HG02938 (cell line): ENCODE data around the gene COL21A1.

ENCODE experiments used
- ATAC-seq: cut with Tn5 transposase; IDR thresholded peaks from one replicate; pipeline ENCODE4 v1.9.1; 2021; ENCODE audit warnings: mild to moderate bottlenecking, moderate library complexity; ENCODE audit not compliant: unreplicated experiment

COL21A1 gene

GRCh38 chr6:56140090-56140489 is 107.3 kb downstream of the COL21A1 start:
- ATAC-seq = no peak

- no peak for ATAC-seq
Observed at GRCh38 chr6:56115715-56116114, 131.7 kb downstream of the COL21A1 start.

DNA sequence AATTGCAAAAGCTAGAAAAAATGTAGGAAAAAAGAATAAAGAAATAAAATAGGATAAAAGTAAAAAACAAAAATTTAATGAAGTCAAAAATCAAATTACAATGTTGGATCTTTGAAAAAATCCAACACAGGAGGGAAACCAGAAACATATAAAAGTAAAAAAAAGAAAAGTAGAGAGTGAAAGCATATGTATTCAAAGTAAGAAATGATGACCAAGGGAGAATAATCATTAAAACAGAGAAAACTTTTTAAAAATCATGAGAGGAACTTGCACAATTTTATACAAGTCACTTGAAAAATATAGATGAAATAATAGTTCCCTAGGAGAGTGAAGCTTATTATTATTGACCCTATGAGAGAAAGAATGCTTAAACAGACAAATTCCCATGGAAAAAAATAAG is 138.2 kb downstream of the COL21A1 start:
- no peak for ATAC-seq

GRCh38 chr6:56106231-56106630 is 141.1 kb downstream of the COL21A1 start:
- ATAC-seq = no peak

- ATAC-seq = no peak
Observed at GRCh38 chr6:56104591-56104990, 142.8 kb downstream of the COL21A1 start.

DNA sequence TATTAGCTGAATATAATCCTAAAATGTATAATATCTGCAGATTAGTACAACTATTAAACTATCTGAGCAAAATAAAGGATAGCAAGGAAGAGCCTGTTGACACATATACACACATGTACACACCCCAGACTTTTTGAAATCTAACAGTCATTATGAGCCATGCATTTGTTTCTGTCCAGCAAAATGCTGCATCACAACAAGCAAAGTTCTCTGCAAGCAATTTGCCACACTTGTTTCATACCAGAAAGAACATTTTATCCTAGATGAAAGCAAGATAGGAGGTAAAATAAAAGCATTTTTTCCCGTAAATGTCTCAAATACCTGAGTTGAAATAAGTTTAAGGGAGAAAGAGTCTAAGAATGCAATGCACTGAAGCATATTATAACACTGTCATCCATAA is 145.2 kb downstream of the COL21A1 start:
- ATAC-seq = no peak

GRCh38 chr6:56101141-56101553 is 146.2 kb downstream of the COL21A1 start:
- no peak for ATAC-seq

- ATAC-seq = no peak
Observed at GRCh38 chr6:56096946-56097621, 150.3 kb downstream of the COL21A1 start.

DNA sequence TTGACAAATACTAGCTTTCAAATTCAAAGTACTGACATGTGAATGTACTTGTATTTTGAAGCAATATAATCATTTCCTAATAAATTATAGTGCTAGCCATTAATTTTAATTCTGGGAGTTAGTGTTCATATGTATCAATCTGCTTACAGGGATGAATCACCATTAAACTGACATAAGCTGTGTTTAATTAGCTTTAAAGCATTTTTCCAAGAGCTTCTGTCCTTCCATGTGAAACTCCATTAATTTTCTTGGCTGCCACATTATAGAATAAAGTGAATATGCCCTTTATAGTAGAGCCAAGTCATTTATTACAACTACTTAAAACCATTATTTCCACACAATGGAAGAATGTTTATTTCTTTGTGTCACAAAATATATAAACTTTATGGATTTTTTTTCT is 150.8 kb downstream of the COL21A1 start:
- no peak for ATAC-seq

DNA sequence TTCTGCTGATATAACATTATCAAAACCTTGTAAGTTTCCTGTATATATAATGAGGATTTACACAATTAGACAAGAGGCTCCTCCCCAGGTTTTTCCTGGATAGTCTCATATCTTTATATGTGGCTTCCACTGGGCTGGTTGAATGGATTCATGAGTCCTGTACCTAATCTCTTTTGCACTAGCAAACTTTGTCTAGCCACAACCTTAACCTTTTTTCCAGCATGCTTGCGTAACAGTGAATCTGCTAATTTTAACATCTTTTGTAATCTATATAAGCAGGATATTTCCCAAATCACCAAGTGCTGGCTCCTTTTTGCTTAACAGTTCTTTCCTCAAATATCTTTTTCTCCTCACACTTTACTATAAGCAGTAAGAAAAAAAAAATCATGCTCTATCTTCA is 153.6 kb downstream of the COL21A1 start:
- ATAC-seq = no peak

DNA sequence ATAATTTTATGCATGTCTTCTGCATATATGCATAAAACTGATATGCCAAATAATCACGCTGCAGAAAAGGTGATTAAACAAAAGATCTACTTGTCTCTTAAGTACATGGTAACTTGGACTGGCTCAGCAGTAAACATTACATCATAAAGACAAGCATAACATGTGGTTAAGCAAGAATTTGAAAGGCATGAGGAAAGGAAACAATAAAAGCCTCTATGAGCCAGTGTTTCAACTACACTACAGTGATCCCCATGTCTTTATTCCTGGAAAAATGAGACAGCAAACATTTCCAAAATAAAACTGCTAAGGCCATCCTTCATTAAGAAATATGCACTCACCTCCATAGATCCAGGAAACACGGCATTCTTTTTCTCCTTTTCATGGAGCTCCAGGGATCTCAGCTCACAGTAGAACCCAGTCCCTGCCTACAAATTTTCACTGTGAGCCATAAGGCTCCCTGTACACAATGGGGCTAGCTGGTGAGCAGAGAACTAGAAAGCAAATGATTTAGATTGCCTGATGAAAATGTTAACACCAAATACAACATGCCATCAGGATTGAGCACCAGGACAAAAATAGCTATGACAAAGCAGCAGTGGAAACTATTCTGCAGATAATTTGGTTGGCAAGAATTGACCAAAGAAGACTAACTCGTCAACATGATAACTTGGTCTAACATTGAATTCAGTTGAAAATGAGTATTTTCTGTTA is 156.1 kb downstream of the COL21A1 start:
- ATAC-seq = no peak

- no peak for ATAC-seq
Observed at GRCh38 chr6:56088641-56089040, 158.7 kb downstream of the COL21A1 start.

DNA sequence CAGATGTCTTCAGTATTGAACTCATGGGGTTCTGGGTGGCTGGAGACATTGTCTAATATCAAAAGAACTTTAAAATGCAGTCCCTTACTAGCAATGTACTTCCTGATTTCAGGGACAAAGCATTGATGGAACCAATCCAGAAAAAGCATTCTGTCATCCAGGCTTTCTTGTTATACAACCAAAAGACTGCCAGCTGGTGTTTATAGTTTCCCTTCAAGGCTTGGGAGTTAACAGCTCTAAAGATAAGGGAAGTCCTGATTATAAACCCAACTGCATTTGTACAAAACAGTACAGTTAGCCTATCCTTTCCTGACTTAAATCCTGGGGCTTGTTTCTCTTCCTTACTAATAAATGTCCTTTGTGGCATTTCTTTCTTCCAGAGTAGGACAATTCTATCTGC is 160.0 kb downstream of the COL21A1 start:
- no peak for ATAC-seq

DNA sequence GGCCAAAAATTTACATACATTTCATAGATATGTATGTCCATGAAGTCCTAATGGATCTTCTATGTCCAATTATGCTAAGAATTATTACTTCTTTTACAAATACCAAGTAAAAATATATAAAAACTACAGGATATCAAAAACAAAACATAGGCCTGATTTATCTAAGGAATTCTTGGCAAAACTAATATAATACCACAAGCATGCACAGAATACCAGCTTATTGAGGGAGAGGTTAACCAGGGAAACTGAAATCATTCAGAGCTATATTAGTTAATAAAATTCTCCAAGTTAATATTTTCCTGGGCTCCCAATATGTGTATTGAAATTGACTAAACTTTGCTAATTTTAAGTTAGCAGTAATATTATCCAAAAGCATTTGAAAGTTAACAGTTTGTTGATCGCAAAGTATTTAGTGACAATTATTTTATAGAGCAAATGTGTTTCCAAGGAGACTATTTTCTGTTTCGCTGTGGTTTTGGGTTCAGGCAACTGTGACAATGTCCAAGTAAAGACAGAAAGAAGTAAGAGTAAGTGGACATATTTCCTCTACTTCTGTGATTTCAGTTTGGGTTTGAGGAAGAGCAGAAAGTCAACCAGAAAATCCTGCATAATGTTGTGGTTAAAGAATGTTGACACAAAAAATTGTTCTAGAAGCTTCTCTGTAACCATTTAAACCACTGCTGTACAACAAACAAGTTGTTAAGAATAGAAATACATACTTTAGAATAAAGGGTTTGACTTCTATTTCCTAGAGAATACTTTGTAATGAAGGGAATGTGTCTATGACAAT is 167.4 kb downstream of the COL21A1 start:
- no peak for ATAC-seq

GRCh38 chr6:56076033-56076432 is 171.3 kb downstream of the COL21A1 start:
- ATAC-seq = no peak

DNA sequence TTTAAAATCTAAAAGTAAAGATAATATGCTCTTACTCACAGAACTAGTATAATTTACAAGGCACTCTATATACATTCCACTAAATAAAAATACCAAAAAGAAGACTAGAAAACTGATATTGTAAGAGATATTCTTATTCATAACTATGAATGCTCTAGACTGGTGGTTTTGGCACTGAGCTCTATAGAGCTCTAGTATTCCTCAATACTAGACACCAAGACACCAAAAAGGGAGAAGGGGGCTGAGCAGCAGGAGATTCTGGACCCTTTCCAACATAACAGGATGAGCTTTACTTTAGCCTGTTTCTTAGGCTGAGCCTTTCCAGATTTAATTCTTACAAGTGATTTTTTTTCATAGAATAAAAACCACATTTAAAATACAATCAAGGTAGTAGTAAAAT is 173.6 kb downstream of the COL21A1 start:
- ATAC-seq = no peak

DNA sequence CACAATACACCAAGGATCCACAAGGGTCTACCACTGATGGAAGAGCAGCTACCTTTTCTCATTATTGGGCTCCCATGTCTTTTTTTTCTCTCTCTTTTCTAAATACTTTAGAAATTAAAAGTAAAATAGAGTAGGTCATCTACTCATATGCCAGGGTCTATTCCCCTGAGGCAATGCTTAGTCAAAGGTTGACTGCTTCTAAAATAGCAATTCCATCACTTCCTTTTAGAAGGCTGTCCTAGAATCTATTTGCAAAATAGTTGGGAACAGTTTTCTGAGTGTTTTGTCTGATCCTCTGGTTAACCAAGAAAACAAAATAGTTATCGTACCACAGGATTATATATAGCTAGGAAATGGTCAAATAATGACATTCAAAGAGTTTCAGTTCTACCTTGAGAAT is 174.1 kb downstream of the COL21A1 start:
- no peak for ATAC-seq

- no peak for ATAC-seq
Observed at GRCh38 chr6:56072856-56073255, 174.5 kb downstream of the COL21A1 start.

DNA sequence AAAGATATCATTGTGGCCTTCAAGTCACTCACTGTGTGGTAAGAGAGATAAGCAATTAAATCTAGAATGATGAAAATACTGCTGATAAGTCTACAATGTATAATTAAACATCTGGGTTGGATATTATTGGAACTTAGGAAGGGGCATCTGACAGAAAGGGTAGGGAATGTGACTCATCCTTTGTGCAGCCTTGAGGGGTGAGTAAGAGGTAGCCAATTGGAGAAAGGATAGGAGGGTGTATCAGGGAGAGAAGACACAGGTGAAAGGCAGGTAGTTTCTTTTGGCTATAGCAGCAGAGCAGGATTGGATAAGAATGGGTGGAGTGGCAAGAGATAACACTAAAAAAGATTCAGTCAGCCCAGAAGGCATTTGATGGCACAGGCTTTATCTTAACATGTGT is 182.0 kb downstream of the COL21A1 start:
- no peak for ATAC-seq

DNA sequence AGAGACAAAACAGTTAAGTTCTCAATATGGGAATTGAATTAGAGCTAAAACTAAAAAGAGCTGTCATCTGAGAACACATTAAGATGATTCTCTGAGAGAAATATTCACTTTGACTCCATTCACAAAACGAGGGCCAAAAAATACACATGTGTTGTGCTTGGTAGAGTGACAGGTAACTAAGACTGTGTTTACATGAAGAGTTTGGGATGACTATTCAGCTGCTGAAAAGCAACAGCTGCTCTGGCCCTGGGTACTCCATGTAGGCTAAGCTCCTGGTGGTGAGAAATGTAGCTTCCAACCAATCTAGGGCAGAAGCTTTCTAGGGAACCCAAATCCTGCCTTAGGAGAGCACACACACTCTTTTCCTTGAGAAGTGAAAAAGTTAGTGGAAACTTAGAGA is 184.5 kb downstream of the COL21A1 start:
- ATAC-seq = no peak

- ATAC-seq = no peak
Observed at GRCh38 chr6:56058636-56059035, 188.7 kb downstream of the COL21A1 start.
